ENCODE measurements around the gene BMAL1.

Gene BMAL1

DNA sequence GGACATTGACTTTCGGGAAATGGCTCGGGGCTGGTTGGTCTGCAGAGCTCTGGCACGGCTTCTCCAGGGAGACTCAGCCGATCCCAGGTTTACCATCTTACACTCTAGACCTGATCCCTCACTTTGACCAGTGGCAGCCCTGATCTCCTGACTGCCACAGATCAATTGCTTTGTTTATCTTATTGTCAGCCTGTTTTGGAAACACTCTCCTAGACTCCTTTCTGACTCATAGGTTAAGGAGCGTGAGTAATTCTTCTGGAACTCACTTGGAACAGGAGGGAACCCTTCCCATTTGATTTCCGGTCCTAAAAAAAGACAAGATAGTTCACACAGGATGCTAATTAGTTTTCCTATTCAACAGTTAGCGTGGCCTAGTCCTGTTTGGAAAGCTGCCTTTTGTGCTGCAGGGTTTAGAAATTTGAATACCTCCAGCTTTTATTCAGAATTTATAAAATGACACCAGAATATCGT is 16.0 kb upstream of the BMAL1 start:
- no peaks in the 10 kb centered on the region for H3K36me3 ChIP-seq (ENCODE audit: control insufficient read depth, insufficient read depth, low read length)
- H3K27me3 ChIP-seq (replicated peaks; ENCODE audit: control insufficient read depth, insufficient read depth, low read length), result 0 out of 2 replicates have a peak, but pooled peaks cover 2% of the 10 kb centered on the region
- H3K4me3 ChIP-seq (replicated peaks; ENCODE audit: low read depth, low read length), result no peak overlapping the region
- DNase-seq (ENCODE audit: extremely low read depth, insufficient read length), result no peak
- no peak for TF ChIP-seq CTCF (IDR thresholded peaks at IDR 0.05; ENCODE audit: insufficient read depth, low read length, poor library complexity, severe bottlenecking)

- no peak for DNase-seq (ENCODE audit: extremely low read depth, insufficient read length)
- Histone ChIP-seq H3K4me3 (replicated peaks; ENCODE audit: low read depth, low read length) (no peak overlapping the region), H3K27me3 (replicated peaks; ENCODE audit: control insufficient read depth, insufficient read depth, low read length) (0 out of 2 replicates have a peak, but pooled peaks cover 2% of the 10 kb centered on the region), H3K36me3 (ENCODE audit: control insufficient read depth, insufficient read depth, low read length) (no peaks in the 10 kb centered on the region)
- no peak for TF ChIP-seq CTCF (IDR thresholded peaks at IDR 0.05; ENCODE audit: insufficient read depth, low read length, poor library complexity, severe bottlenecking)
These were observed 15.5 kb upstream of the BMAL1 start for GRCh38 chr11:13262096-13262495.

GRCh38 chr11:13268791-13269190 is 8.8 kb upstream of the BMAL1 start:
- 0 out of 2 replicates have a peak, but pooled peaks cover 2% of the 10 kb centered on the region for H3K27me3 ChIP-seq (replicated peaks; ENCODE audit: control insufficient read depth, insufficient read depth, low read length)
- no peak overlapping the region for H3K4me3 ChIP-seq (replicated peaks; ENCODE audit: low read depth, low read length)
- no peaks in the 10 kb centered on the region for H3K36me3 ChIP-seq (ENCODE audit: control insufficient read depth, insufficient read depth, low read length)
- TF ChIP-seq CTCF (IDR thresholded peaks at IDR 0.05; ENCODE audit: insufficient read depth, low read length, poor library complexity, severe bottlenecking), result no peak
- no peak for DNase-seq (ENCODE audit: extremely low read depth, insufficient read length)

GRCh38 chr11:13269775-13270174 is 7.8 kb upstream of the BMAL1 start:
- no peaks in the 10 kb centered on the region for H3K36me3 ChIP-seq (ENCODE audit: control insufficient read depth, insufficient read depth, low read length)
- TF ChIP-seq CTCF (IDR thresholded peaks at IDR 0.05; ENCODE audit: insufficient read depth, low read length, poor library complexity, severe bottlenecking), result no peak
- no peak overlapping the region for H3K4me3 ChIP-seq (replicated peaks; ENCODE audit: low read depth, low read length)
- H3K27me3 ChIP-seq (replicated peaks; ENCODE audit: control insufficient read depth, insufficient read depth, low read length), result no peaks in the 10 kb centered on the region
- no peak for DNase-seq (ENCODE audit: extremely low read depth, insufficient read length)

DNA sequence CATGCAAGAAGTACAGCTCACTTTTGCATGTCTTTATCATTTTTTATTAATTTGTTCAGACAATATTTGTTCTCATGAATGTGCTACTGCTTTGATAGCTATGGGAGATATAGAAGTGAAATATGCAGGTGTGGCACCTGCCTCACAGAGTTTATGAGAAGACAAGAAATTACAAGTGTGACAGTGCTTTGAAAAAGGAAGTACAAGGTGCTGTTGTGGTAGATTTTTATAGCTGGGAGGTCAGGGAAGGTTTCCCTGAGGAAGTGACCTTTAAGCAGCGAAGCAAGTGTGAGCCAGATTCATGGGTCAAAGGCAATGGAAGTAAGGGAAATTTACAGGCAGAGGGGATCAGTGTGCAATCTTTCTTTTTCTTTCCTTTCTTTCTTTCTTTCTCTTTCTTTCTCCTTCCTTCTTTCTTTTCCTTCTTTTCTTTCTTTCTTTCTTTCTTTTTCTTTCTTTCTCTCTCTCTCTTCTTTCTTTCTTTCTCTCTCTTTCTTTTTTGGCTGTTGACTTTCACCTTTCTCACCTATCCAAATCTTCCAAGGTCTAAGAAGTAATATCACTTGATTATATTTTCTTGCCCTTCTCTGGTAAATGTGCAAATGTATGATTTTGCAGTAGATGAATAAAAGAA is 6.4 kb upstream of the BMAL1 start:
- Histone ChIP-seq H3K36me3 (ENCODE audit: control insufficient read depth, insufficient read depth, low read length) (no peaks in the 10 kb centered on the region), H3K27me3 (replicated peaks; ENCODE audit: control insufficient read depth, insufficient read depth, low read length) (no peaks in the 10 kb centered on the region), H3K4me3 (replicated peaks; ENCODE audit: low read depth, low read length) (no peak overlapping the region)
- DNase-seq (ENCODE audit: extremely low read depth, insufficient read length), result no peak
- no peak for TF ChIP-seq CTCF (IDR thresholded peaks at IDR 0.05; ENCODE audit: insufficient read depth, low read length, poor library complexity, severe bottlenecking)

DNA sequence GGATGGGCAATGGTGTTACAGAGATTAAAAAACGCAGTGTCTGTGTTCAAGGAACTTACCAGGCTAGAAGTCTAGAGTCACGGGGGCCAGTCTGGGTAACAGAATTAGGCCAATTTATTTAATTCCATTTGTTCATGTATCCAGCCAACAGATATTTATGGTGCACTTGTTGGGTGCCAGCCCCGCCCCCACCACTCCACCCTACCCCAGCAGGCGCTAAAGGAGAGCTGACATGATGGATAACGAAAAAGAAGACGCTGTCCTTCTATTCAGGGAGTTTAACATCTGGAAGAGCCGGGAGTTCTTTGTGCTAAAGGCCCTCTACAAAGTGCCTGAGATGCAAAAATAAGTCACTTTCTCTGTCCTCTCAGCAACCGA is 1.1 kb upstream of the BMAL1 start:
- Histone ChIP-seq H3K27me3 (replicated peaks; ENCODE audit: control insufficient read depth, insufficient read depth, low read length) (no peaks in the 10 kb centered on the region), H3K4me3 (replicated peaks; ENCODE audit: low read depth, low read length) (peak overlapping the region; percentile 83), H3K36me3 (ENCODE audit: control insufficient read depth, insufficient read depth, low read length) (no peaks in the 10 kb centered on the region)
- no peak for DNase-seq (ENCODE audit: extremely low read depth, insufficient read length)
- no peak for TF ChIP-seq CTCF (IDR thresholded peaks at IDR 0.05; ENCODE audit: insufficient read depth, low read length, poor library complexity, severe bottlenecking)

Data from GM06990 (cell line).